ENCODE data around the gene PAIP2B. TPM values are rescaled to one million over a fixed set of nuclear protein-coding genes. Genes with fewer than 3 reads are reported as not detected.
"Not testable (repeated sequence)": the region's sequence is repeated elsewhere in the genome, so short reads cannot be mapped to it uniquely, and the experiment has no call there.

PAIP2B gene
- total RNA-seq, 1 donor from 2014 or later = 17.1 TPM

GRCh38 chr2:71181316-71181715 lies 45.6 kb downstream of the PAIP2B start:
- Mint-ChIP-seq H3K4me3 (no peak overlapping the region), H3K27me3 (ENCODE audit: insufficient read depth, low read depth) (peaks cover 4% of the 10 kb centered on the region), H3K36me3 (no peaks in the 10 kb centered on the region), H3K4me1 (no peaks in the 10 kb centered on the region), H3K27ac (no peak overlapping the region), H3K9me3 (no peaks in the 10 kb centered on the region)
- Histone ChIP-seq H3K79me2 (ENCODE audit: low read depth) (no peaks in the 10 kb centered on the region), H3K9ac (no peak overlapping the region), H3K27ac (no peak overlapping the region), H3K4me2 (no peak overlapping the region), H3K9me3 (ENCODE audit: low read depth) (no peaks in the 10 kb centered on the region), H3F3A (ENCODE audit: low read depth) (peaks cover 11% of the 10 kb centered on the region), H3K4me3 (no peak overlapping the region), H4K20me1 (ENCODE audit: low read depth) (no peaks in the 10 kb centered on the region), H2AFZ (replicated peaks) (no peak overlapping the region), H3K4me1 (peaks cover 12% of the 10 kb centered on the region), H3K27me3 (peaks cover 23% of the 10 kb centered on the region), H3K36me3 (no peaks in the 10 kb centered on the region)
- no peak for TF ChIP-seq CTCF (IDR thresholded peaks at IDR 0.05)
- no peak for TF ChIP-seq EZH2 (IDR thresholded peaks at IDR 0.05)
- no peak for TF ChIP-seq EZH2phosphoT487 (IDR thresholded peaks at IDR 0.05)
- no peak for DNase-seq (ENCODE audit: low spot score)

DNA sequence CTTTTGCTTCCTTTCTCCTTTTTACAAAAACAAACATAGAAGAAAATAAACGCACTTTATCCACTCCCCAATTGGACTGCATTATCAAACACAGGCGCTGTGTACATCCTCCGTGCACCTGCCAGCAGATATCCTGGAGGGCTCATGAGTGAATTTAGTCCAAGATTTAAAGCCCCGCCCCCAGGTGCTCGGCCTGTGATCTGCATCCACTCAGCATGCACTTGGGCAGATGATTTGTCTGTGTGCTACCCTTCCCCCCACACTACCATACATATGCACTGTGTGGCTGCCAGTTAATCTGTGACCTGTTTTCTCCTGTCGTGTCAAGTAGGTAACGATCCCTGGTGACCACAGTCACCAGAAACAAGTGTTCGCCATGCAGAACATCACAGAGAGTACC lies 48.1 kb downstream of the PAIP2B start:
- H3K36me3 Mint-ChIP-seq; H2AFZ ChIP-seq (replicated peaks); H3K4me3 ChIP-seq; H3K9me3 ChIP-seq (ENCODE audit: low read depth); H3K27ac Mint-ChIP-seq; H3K79me2 ChIP-seq (ENCODE audit: low read depth); H3K4me2 ChIP-seq; H3K9me3 Mint-ChIP-seq; H3K36me3 ChIP-seq; DNase-seq (ENCODE audit: low spot score); H3K9ac ChIP-seq; H4K20me1 ChIP-seq (ENCODE audit: low read depth); H3K4me1 Mint-ChIP-seq; H3K27me3 Mint-ChIP-seq (ENCODE audit: insufficient read depth, low read depth); H3K4me3 Mint-ChIP-seq; H3K27ac ChIP-seq: not testable (repeated sequence)
- peaks cover 44% of the 10 kb centered on the region for H3K27me3 ChIP-seq
- peaks cover 11% of the 10 kb centered on the region for H3F3A ChIP-seq (ENCODE audit: low read depth)
- peaks cover 14% of the 10 kb centered on the region for H3K4me1 ChIP-seq

- no peak overlapping the region for H3K9ac ChIP-seq
- H4K20me1 ChIP-seq (ENCODE audit: low read depth) = no peaks in the 10 kb centered on the region
- H3K9me3 ChIP-seq (ENCODE audit: low read depth) = no peaks in the 10 kb centered on the region
- TF ChIP-seq EZH2 (IDR thresholded peaks at IDR 0.05) (no peak), EZH2phosphoT487 (IDR thresholded peaks at IDR 0.05) (no peak), CTCF (IDR thresholded peaks at IDR 0.05) (no peak)
- no peak overlapping the region for H3K27ac Mint-ChIP-seq
- H3K4me3 ChIP-seq = no peak overlapping the region
- H3F3A ChIP-seq (ENCODE audit: low read depth) = peaks cover 11% of the 10 kb centered on the region
- H3K36me3 Mint-ChIP-seq = no peaks in the 10 kb centered on the region
- no peaks in the 10 kb centered on the region for H3K9me3 Mint-ChIP-seq
- peaks cover 42% of the 10 kb centered on the region for H3K27me3 ChIP-seq
- no peaks in the 10 kb centered on the region for H3K4me1 Mint-ChIP-seq
- no peaks in the 10 kb centered on the region for H3K36me3 ChIP-seq
- H3K27ac ChIP-seq = no peak overlapping the region
- peaks cover 14% of the 10 kb centered on the region for H3K4me1 ChIP-seq
- no peak overlapping the region for H2AFZ ChIP-seq (replicated peaks)
- no peak for DNase-seq (ENCODE audit: low spot score)
- no peak overlapping the region for H3K4me2 ChIP-seq
- no peaks in the 10 kb centered on the region for H3K79me2 ChIP-seq (ENCODE audit: low read depth)
- H3K4me3 Mint-ChIP-seq = no peak overlapping the region
- H3K27me3 Mint-ChIP-seq (ENCODE audit: insufficient read depth, low read depth) = peaks cover 11% of the 10 kb centered on the region
Measured at GRCh38 chr2:71174207-71174606, 52.7 kb downstream of the PAIP2B start.

DNA sequence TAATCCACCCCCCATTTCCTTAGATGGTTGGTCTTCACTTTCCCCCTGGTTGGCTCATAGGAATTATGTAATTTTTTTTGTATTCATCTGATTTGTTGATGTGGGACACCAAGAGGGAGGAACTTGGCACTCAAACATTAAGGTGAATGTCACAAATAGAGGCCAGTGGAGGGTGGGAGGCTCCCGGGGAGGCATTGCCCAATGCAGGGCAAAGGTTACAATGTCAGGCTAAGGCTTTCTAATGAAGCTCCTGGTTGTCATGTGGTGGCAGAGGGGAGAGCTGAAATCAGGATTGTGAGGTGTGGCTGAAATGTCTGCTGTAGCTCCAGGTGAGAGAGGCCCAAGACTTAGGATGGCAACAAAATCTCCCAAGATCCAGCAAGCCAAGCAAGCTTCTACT lies 53.8 kb downstream of the PAIP2B start:
- Histone ChIP-seq H3K27ac (no peak overlapping the region), H3K9me3 (ENCODE audit: low read depth) (no peaks in the 10 kb centered on the region), H3K36me3 (no peaks in the 10 kb centered on the region), H3K79me2 (ENCODE audit: low read depth) (no peaks in the 10 kb centered on the region), H3K27me3 (peaks cover 35% of the 10 kb centered on the region), H4K20me1 (ENCODE audit: low read depth) (no peaks in the 10 kb centered on the region), H3K9ac (no peak overlapping the region), H2AFZ (replicated peaks) (no peak overlapping the region), H3K4me3 (no peak overlapping the region), H3K4me2 (no peak overlapping the region), H3K4me1 (peaks cover 14% of the 10 kb centered on the region), H3F3A (ENCODE audit: low read depth) (peaks cover 11% of the 10 kb centered on the region)
- H3K27ac Mint-ChIP-seq = no peak overlapping the region
- no peaks in the 10 kb centered on the region for H3K4me1 Mint-ChIP-seq
- no peak for DNase-seq (ENCODE audit: low spot score)
- H3K27me3 Mint-ChIP-seq (ENCODE audit: insufficient read depth, low read depth) = peaks cover 9% of the 10 kb centered on the region
- TF ChIP-seq CTCF (IDR thresholded peaks at IDR 0.05) = no peak
- H3K4me3 Mint-ChIP-seq = no peak overlapping the region
- H3K9me3 Mint-ChIP-seq = no peaks in the 10 kb centered on the region
- H3K36me3 Mint-ChIP-seq = no peaks in the 10 kb centered on the region
